H54 (cell line): ENCODE results near the gene CTCF.

Source experiments
- DNase-seq: peaks from one replicate; pipeline ENCODE4 v3.0.0; 2011; ENCODE audit warnings: low spot score, mixed read lengths; ENCODE audit not compliant: insufficient read length
- FAIRE-seq: peaks from 3 replicates; lab custom pipeline; 2011; peaks lifted over from hg19 to GRCh38; lab: Jason Lieb, UNC
- POLR2A ChIP-seq: IDR thresholded peaks from 2 replicates; pipeline ENCODE4 v1.6.1; 2011; ENCODE audit warnings: low read depth, mild to moderate bottlenecking, low read length

CTCF gene

DNA sequence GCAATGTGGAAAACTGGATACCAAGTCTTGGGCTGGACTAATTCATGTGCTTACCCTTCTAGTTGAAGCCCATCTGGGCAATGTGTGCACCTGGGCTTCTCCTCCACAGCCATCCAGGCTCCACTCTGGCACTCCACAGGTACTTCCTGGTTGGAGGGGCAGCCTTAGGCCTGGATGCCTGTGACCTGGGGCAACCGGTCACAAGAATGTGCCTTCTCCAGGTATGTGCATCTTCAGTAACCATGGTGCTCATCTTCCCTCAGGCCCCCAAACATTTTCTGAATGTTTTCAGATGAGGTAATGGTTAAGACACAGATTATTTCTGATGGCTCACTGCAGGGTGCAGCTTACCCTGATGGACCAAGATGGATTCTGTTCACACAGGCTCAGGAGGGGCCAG, 115.4 kb downstream of the CTCF start:
- DNase-seq (no peak), FAIRE-seq (no peak)
- no peak for TF ChIP-seq POLR2A

DNA sequence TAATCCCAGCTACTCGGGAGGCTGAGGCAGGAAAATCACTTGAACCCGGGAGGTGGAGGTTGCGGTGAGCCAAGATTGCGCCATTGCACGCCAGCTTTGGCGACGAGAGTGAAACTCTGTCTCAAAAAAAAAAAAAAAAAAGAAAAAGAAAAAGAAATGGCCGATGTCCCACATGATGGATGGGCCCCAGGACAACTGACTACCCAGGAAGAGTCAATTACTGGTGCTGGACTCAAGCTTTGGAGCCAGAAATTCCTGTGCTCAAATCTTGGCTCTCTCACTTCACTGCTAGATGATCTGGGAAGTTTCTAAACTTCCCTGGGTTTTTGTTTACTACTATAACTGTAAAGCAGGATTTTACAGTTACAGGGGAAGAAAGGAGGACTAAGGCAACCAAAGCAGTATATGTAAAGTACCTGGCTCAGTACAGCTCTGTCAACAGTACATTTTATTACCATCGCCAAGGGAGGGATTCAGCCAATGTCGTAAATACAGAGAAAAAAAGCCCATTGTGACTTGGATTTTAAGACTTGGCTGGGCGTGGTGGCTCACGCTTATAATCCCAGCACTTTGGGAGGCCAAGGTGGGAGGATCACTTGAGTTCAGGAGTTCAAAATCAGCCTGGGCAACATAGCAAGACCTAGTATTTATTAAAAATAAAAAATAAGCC, 116.2 kb downstream of the CTCF start:
- TF ChIP-seq POLR2A: no peak
- DNase-seq (no peak), FAIRE-seq (no peak)

DNA sequence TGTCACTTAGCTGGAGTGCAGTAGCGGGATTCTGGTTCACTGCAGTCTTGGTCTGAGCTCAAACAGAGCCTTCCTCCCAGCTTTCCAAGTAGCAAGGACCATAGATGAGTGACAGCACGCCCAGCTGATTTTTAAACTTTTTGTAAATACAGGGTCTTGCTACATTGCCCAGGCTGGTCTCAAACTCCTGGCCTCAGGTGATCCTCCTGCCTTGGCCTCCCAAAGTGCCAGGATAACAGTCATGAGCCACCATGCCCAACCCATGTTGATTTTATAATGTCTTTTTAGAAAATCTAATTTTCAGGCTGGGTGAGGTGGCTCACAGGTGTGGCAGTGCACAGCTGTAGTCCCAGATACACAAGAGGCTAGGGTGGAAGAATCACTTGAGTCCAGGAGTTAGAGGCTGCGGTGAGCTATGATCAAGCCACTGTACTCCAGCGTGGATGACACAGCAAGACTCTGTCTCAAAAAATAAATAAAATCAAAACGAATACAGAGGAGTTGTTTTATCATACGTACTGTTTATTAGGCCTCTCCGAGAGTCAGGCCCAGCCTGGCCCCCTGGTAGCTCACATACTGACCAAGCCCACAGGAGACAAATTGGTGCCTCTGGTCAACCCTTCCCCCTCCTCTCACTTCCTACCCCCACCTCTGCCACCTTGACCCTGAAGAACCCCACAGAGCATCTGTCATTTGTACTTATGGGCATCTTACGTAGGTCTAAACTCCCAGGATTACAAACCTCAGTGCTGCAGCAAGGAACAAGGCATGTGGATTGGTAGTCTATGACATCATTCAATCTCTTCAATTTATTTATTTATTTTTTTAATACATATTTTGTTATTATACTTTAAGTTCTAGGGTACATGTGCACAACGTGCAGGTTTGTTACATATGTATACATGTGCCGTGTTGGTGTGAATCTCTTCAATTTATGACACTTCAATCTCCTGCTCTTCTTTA, 117.9 kb downstream of the CTCF start:
- FAIRE-seq: no peak
- DNase-seq: no peak
- TF ChIP-seq POLR2A: no peak

DNA sequence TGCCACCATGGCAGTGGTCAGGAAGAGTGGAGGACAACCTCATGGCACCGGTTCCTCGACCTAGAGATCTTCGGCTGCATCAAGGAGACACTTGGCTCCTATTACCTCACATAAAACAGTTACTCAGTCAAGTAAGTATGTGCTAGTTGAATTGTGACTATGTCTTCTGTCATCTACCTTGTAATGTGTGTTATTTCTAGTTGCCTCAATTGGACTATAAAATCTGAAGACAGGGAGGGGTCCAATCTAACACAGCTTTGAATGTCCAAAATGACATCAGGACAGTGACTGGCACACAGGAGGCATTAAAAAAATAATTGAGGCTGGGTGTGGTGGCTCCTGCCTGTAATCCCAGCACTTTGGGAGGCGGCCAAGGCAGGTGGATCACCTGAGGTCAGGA, 121.4 kb downstream of the CTCF start:
- TF ChIP-seq POLR2A: no peak
- no peak for FAIRE-seq

DNA sequence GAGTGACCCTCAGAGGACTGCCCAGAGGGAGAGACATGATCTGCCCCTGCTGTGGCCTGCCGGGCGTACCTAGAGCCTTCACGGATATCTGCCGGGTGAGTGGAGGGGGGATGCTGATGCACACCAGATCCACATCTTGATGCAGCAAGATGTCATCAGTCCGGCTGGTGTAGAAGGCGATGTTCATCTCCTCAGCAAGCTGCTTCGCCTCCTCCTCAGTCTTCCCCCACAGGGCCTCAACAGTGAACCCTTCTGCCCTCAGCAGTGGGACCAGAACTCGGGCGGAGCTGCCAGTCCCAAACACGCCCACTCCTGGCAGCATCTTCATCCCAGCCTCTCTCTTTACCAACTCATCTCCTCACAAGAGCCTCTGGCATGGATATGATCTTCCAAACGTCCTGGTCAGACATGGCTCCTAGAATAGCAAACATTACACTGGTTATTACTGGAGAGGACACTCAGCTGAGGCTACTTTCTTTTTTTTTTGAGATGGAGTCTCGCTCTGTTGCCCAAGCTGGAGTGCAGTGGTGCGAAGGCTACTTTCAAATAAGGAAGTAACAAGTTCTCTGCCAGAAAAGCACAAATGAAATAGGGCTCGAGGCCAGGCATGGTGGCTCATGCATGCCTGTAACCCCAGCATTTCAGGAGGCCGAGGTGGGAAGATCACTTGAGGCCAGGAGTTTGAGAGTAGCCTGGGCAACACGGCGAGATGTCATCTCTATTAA, 123.2 kb downstream of the CTCF start:
- no peak for TF ChIP-seq POLR2A
- DNase-seq (no peak), FAIRE-seq (no peak)

More for the DNA sequence above, 121.4 kb downstream of the CTCF start:
- no peak for DNase-seq
